Kidney epithelial cell (primary cell): ENCODE results near the gene ELOVL6. TPM values are rescaled to one million over a fixed set of nuclear protein-coding genes. Genes with fewer than 3 reads are reported as not detected.
"Not testable (repeated sequence)": the region's sequence is repeated elsewhere in the genome, so short reads cannot be mapped to it uniquely, and the experiment has no call there.

Experiments
- DNase-seq: peaks from one replicate; pipeline ENCODE4 v3.0.0-alpha.2; 2010; ENCODE audit warnings: low read depth
- H3K27me3 ChIP-seq: 2 replicates; pipeline ENCODE4 v1.6.0; 2011; ENCODE audit warnings: low read length; ENCODE audit not compliant: control insufficient read depth, insufficient read depth
- H3K36me3 ChIP-seq: 2 replicates; pipeline ENCODE4 v1.5.1; 2011; ENCODE audit warnings: low read length; ENCODE audit not compliant: control insufficient read depth, insufficient read depth
- H3K4me3 ChIP-seq: 2 replicates; pipeline ENCODE4 v1.5.1; 2011; ENCODE audit warnings: low read depth, mild to moderate bottlenecking, control low read depth, low read length
- total RNA-seq: library from RNA; depleted of rRNA; stranded (reverse); fragments of >200 nt; gene quantifications from 2 replicates; pipeline ENCODE4 v1.2.3, GENCODE V29; 2015
- TF ChIP-seq, protein P1 (sequence below): IDR thresholded peaks from 2 replicates; pipeline ENCODE4 v1.5.1; 2011; ENCODE audit warnings: mild to moderate bottlenecking, moderate library complexity, low read length, control low read depth, inconsistent platforms; ENCODE audit not compliant: insufficient read depth, poor library complexity, severe bottlenecking

Gene ELOVL6
- 21.6 and 22.9 TPM in 2 replicates for total RNA-seq

- Histone ChIP-seq H3K36me3 (no peaks in the 10 kb centered on the region), H3K4me3 (peak within 1 kb of the TSS; percentile 61), H3K27me3 (no peaks in the 10 kb centered on the region)
- TF ChIP-seq, protein P1, sequence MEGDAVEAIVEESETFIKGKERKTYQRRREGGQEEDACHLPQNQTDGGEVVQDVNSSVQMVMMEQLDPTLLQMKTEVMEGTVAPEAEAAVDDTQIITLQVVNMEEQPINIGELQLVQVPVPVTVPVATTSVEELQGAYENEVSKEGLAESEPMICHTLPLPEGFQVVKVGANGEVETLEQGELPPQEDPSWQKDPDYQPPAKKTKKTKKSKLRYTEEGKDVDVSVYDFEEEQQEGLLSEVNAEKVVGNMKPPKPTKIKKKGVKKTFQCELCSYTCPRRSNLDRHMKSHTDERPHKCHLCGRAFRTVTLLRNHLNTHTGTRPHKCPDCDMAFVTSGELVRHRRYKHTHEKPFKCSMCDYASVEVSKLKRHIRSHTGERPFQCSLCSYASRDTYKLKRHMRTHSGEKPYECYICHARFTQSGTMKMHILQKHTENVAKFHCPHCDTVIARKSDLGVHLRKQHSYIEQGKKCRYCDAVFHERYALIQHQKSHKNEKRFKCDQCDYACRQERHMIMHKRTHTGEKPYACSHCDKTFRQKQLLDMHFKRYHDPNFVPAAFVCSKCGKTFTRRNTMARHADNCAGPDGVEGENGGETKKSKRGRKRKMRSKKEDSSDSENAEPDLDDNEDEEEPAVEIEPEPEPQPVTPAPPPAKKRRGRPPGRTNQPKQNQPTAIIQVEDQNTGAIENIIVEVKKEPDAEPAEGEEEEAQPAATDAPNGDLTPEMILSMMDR: no peak
- no peak for DNase-seq
Measured at GRCh38 chr4:110198435-110199416, at the start of gene ELOVL6. TSS of gene ELOVL6 (minus strand) at chr4:110198615. CDS start at chr4:110198335, 280 bp downstream.

GRCh38 chr4:110248100-110248499 lies 49.7 kb upstream of the ELOVL6 start:
- Histone ChIP-seq H3K27me3 (no peaks in the 10 kb centered on the region), H3K36me3 (no peaks in the 10 kb centered on the region), H3K4me3 (no peak overlapping the region)
- TF ChIP-seq, protein P1: no peak
- no peak for DNase-seq

DNA sequence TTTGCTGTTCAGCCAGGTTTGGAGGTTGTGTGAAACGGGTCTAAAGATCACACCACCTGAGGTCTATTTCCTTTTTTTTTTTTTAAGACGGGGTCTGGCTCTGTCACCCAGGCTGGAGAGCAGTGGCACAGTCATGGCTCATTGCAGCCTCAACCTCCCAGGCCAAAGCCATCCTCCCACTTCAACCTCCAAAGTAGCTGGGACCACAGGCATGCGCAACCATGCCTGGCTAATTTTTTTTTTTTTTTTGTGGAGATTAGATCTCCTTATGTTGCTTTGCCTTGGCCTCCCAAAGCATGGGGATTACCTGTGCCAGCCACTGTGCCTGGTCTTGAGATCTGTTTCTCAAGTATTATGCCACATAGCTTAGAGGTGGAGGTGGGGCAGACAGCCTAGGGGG lies 49.2 kb upstream of the ELOVL6 start:
- TF ChIP-seq, protein P1: no peak
- Histone ChIP-seq H3K4me3 (no peak overlapping the region), H3K27me3 (no peaks in the 10 kb centered on the region), H3K36me3 (no peaks in the 10 kb centered on the region)
- DNase-seq: no peak

DNA sequence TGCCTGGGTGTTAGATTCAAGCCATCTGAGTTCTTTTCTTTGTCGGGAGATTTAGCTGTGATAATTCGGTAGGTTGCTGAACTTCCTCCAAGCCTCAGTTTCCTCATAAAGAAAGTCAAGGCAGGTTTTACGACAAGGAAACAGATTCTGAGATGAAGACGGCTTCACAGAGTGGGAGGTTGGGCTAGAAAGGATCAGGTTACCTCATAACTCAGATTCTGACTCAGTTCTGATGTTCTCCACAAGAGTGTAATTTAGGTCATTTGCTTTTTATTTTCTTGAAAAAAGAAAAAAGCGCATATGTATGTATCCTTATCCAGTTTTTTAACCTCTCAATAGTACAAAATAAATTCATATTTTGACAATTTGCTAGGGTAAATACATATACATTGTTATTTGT lies 47.2 kb upstream of the ELOVL6 start:
- no peaks in the 10 kb centered on the region for H3K36me3 ChIP-seq
- DNase-seq: no peak
- no peaks in the 10 kb centered on the region for H3K27me3 ChIP-seq
- TF ChIP-seq, protein P1: no peak
- no peak overlapping the region for H3K4me3 ChIP-seq

GRCh38 chr4:110236324-110236723 lies 37.9 kb upstream of the ELOVL6 start:
- Histone ChIP-seq H3K4me3 (no peak overlapping the region), H3K27me3 (no peaks in the 10 kb centered on the region), H3K36me3 (no peaks in the 10 kb centered on the region)
- TF ChIP-seq, protein P1: no peak
- DNase-seq: no peak

DNA sequence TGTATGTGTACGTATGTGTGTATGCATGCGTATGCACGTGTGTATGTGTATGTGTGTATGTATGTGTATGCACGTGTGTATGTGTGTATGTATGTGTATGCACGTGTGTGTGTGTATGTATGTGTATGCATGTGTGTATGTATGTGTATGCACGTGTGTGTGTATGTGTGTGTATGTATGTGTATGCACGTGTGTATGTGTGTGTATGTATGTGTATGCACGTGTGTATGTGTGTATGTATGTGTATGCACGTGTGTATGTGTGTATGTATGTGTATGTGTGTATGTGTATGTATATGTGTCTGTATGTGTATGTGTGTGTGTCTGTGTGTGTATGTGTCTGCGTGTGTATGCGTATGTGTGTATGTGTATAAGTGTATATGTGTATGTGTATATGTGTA lies 35.2 kb upstream of the ELOVL6 start:
- H3K36me3 ChIP-seq, H3K4me3 ChIP-seq, H3K27me3 ChIP-seq, DNase-seq: not testable (repeated sequence)
